GM21529 (cell line): ENCODE measurements around the gene RILPL2.
A peak's percentile ranks its signal among the peaks of the same experiment; 100 is the strongest.
"Not testable (repeated sequence)": the region's sequence is repeated elsewhere in the genome, so short reads cannot be mapped to it uniquely, and the experiment has no call there.

ENCODE experiments used
- ATAC-seq: cut with Tn5 transposase; IDR thresholded peaks from one replicate; pipeline ENCODE4 v1.9.1; 2021; ENCODE audit not compliant: unreplicated experiment

RILPL2 gene

DNA sequence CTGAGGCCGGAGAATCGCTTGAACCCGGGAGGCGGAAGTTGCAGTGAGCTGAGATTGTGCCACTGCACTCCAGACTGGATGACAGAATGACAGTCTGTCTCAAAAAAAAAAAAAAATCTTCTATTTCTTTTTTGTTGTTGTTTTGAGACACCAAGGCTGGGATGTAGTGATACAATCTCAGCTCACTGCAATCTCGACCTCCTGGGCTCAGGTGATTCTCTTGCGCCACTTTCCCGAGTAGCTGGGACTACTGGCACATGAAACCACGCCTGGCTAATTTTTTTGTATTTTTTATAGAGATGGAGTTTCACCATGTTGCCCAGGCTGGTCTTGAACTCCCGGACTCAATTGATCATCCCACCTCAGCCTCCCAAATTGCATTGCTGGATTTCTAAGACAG is 14.2 kb upstream of the RILPL2 start:
- ATAC-seq, result no peak

- ATAC-seq, result no peak
Measured at GRCh38 chr12:123449856-123450255, 13.4 kb upstream of the RILPL2 start.

GRCh38 chr12:123449249-123449733 is 12.8 kb upstream of the RILPL2 start:
- no peak for ATAC-seq

DNA sequence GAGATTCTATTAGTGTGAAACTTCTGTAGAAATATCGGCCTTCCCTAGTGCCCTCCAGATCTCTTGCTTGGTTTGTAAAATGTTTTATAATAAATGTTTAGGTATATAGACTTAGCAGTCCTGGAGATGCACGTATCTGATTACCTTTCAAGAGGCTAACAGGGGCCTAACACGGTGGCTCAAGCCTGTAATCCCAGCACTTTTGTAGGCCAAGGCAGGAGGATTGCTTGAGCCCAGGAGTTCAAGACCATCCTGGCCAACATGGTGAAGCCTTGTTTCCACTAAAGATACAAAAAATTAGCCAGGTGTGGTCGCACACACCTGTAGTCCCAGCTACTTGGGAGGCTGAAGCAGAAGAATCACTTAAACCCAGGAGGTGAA is 9.8 kb upstream of the RILPL2 start:
- no peak for ATAC-seq

DNA sequence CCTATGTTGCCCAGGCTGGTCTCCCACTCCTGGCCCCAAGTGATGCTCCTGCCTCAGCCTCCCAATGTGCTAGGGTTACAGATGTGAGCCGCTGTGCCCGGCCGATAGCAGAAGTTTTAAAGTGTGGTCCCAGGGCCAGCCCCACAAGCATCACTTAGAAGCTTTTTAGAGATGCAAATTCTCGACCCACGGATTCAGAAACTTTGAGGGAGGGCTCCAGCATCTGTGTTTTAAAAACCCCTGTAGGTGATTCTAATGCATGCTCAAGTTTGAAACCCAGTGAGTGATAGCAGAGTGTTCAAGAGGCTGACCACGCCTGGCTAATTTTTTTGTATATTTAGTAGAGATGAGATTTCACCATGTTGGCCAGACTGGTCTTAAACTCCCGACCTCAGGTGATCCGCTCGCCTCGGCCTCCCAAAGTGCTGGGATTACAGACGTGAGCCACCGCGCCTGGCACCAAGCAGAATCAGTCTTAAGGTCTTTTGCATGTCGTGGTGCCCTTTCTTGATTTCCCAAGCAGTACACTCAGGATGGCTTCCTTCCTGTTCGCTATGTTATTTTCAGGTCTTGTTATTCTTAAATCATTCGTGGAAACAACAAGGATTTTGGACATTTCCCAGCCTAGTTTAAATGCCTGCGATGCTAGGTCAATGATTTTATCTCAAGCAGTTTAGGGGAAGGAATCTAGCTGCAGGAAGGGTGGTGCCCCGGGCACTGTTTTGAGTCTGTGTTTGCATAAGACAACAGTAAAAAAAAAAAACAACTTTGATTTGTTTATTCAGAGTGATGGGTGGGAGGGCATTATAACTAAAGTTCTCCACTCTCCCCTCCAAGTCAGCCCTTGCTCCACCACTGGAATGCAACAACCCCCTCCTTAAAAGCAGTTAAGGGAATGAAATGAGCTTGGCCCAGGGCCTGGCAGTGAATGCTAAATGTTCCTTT is 9.2 kb upstream of the RILPL2 start:
- no peak for ATAC-seq

DNA sequence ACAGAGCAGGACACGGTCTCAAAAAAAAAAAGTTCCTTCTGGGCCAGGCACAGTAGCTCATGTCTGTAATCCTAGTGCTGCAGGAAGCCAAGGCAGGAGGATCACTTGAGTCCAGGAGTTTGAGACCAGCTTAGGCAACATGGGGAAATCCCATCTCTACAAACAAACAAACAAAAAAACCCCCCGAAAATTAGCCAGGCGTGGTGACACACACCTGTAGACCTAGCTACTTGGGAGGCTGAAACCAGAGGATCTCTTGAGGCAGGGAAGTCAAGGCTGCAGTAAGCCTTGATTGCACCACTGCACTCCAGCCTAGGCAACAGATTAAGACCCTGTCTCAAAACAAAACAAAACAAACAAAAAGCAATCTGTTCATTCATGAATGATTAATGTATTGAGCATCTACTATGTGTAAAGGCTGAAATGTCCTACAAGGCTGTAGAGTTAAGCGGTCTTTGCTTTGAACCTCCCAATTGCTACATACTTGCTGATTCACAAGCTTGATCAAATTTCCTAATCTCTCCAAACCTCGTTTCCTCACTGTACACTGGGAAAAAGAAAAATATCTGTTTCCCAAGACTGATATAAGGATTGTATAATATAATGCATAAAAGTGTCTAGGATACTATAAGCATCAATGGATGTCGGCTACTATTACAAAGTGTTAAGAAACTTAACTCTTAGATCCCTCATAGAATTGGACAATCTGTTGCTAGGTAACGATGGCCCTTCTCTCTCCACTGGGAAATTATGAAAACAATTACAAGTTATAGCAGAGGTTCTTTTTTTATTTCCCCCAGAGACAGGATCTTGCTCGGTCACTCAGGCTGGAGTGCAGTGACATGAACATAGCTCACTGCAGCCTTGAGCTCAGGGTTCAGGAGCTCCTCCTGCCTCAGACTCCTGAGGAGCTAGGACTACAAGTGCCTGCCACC is 7.9 kb upstream of the RILPL2 start:
- no peak for ATAC-seq

GRCh38 chr12:123442774-123443173 is 6.3 kb upstream of the RILPL2 start:
- ATAC-seq, result no peak

DNA sequence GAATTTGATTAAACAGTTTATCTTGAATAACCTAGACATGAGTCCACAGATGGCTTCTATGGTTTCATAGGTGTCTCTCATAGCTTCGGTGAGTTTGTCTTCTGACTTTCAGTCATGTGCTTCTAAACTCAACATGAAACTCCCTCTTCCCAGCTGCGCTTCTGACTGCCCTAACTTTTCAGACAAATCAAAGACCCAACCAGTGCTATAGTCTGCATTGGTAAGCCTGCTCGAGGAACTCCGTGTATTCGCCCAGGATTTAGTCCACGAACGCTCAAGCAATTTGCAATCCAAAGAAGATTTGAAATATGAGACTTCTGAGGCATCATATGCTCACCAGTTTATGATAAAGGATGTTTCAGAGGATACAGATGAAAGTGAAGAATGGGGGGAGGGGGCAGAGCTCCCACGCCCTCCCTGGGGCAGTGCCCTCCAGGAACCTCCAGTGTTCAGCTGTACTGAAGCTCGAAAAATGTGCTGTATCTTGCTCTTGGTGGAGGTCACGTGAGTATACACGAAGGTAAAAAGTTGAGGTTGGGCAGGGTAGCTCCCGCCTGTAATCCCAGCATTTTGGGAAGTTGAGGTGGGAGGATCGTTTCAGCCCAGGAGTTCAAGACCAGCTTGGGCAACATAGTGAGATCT is 5.2 kb upstream of the RILPL2 start:
- ATAC-seq, result peak; percentile 59

DNA sequence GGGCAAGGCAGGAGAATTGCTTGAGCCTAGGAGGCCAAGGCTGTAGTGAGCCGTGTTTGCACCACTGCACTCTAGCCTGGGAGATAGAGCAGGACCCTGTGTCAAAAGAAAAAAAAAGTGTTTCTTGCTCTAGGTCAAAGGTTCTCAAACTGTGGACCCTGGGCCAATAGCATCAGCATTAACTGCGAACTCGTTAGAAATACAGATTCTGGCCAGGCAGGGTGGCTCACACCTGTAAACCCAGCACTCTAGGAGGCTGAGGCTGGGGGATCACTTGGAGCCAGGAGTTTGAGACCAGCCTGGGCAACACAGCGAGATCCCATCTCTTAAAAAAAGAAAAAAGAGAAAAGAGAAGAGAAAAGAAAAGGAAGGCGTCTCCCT is 858 bp downstream of the RILPL2 start:
- no peak for ATAC-seq

DNA sequence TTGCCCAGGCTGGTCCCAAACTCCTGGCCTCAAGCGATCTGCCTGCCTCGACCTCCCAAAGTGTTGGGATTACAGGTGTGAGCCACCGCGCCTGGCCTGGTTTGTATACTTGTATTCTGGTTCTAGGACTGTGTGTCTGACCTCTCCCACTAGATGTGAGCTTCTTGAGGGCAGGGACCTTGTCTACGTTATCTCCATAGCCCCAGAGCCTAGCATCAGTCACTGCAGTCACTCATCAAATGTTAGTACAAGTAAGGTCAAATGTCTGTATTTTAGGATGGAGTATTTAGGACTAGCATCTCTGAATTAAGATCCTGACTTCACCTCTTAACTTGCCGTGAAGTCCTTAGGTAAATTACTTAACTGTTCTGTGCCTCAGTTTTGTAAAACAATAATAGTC is 2.9 kb downstream of the RILPL2 start:
- no peak for ATAC-seq

- ATAC-seq, result not testable (repeated sequence)
Measured at GRCh38 chr12:123431951-123432817, 4.3 kb downstream of the RILPL2 start.

- not testable (repeated sequence) for ATAC-seq
Measured at GRCh38 chr12:123429101-123429500, 7.4 kb downstream of the RILPL2 start.

DNA sequence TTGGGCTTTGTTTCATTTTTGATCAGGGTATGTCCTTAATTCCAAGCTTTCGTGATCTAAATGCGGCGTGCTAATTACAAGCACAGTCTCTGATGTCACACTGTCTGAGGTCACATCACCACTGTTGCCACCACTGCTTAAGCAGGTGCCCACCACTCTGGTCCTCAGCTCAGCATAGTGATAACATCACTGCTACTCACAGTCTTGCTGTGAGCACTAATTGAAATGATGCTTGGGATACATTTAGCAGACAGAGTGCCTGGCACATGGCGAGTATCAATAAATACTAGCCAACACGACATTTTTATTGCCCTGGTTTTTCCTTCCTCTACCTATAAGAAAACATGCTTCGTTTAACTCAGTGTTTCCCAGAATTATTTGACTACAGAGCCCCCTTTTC is 7.9 kb downstream of the RILPL2 start:
- ATAC-seq, result no peak

DNA sequence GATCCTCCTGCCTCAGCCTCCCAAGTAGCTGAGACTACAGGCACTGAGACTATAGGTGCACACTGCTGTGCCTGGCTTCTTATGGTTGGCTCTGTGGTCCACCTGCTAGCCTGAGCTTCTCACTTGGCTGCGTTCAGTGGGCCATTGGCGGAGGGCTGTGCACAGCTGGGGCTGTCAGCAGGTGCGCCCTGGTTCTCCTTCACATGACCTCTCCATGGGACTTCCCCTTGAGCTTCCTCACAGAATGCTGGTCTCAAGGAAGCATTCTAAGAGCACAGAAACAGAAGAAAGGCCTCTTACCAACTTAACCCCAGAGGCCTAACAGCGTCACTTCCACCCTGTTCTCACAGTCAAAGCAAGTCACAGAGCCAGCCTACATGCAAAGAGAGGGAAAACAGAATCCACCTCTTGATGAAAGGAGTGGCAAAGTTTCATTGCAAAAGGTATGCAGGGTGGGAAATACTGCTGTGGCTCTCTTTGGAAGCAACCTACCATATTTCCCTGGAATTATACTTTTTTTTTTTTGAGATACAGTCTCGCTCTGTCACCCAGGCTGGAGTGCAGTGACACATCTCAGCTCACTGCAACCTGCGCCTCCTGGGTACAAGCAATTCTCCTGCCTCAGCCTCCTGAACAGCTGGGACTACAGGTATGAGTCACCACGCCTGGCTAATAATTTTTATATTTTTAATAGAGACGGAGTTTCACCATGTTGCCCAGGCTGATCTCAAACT is 9.3 kb downstream of the RILPL2 start:
- ATAC-seq, result peak; percentile 92

DNA sequence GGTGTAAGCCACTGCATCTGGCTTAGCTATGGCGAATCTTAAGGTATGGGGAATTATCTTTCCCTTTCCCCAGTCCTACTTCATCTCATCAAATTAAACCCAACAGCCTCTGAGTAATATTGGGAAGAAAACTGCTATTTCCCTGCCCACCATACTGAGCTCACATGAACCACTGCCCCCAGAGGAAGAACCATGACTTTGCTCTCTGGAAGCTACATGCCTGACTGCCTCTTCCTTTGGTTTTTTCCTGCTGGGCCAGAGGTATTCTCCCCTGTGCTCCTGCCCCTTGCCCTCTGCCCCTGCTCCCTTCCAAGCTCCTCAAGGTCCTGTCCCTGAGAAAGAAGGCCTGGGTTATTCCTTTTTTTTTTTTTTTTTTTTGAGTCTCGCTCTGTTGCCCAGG is 15.2 kb downstream of the RILPL2 start:
- no peak for ATAC-seq

DNA sequence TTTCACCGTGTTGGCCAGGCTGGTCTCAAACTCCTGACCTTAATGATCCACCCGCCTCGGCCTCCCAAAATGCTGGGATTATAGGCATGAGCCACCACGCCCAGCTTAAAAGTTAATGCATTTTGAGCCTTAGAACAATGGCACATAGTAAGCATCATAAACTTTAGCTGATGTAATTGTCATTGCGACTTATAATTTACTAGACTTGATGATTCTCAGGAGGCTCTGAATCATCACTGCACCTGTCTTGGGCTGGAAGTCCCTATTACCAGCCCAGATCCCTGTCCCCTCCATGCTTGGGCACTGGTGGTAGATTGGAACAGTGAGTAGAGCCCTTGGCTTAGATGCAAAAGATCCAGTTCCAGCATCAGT is 26.5 kb downstream of the RILPL2 start:
- no peak for ATAC-seq

- ATAC-seq, result not testable (repeated sequence)
Measured at GRCh38 chr12:123409284-123410040, 27.0 kb downstream of the RILPL2 start.

DNA sequence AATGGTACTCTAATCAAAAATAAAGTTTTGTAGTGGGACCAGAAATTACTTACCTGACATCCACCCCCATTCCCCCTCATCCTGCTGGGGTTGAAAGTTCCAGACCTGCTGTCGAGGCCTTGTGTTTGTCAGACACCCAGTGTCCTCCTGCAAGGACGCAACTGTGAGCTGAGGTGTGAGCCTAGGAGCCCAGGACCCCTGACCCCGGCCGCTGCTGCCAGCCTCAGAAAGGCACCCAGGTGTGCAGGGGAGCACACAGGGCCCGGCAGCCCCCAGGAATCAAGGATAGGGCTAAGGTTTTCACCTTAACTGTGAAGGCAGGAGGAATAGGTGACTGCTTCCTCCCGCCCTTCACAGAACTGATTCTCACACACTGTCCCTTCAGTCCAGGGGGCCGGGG is 27.9 kb downstream of the RILPL2 start:
- not testable (repeated sequence) for ATAC-seq

DNA sequence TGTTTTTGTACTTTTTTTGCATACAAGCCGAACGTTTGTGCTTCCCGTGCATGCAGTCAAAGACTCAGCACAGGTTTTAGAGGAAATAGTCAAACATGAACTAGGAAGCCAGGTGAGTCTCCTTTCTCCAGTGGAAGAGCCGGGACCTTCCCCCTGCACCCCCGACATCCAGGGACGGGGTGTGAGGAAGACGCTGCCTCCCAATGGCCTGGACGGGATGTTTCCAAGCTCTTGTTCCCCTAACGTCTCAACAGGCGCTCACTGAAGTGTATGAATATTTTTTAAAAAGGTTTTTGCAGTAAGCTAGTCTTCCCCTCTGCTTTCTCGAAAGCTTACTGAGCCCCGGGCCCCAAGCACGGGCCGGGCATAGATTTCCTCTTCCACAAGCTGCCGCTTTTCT is 28.6 kb downstream of the RILPL2 start:
- ATAC-seq, result not testable (repeated sequence)
